ENCODE data around the gene SLF2.

The SLF2 gene

GRCh38 chr10:101000915-101001658, 88.3 kb downstream of the SLF2 start:
- no peak for DNase-seq

- no peak for DNase-seq
Measured at GRCh38 chr10:101001659-101002035, 88.9 kb downstream of the SLF2 start.

- DNase-seq = no peak
Measured at GRCh38 chr10:101002456-101002855, 89.7 kb downstream of the SLF2 start.

- no peak for DNase-seq
Measured at GRCh38 chr10:101003639-101004206, 91.0 kb downstream of the SLF2 start.

GRCh38 chr10:101005361-101005760, 92.6 kb downstream of the SLF2 start:
- no peak for DNase-seq

GRCh38 chr10:101005869-101006567, 93.3 kb downstream of the SLF2 start:
- DNase-seq = no peak

- DNase-seq = no peak
Measured at GRCh38 chr10:101006593-101007098, 93.9 kb downstream of the SLF2 start.

- DNase-seq = no peak
Measured at GRCh38 chr10:101007099-101007711, 94.4 kb downstream of the SLF2 start.

- DNase-seq = no peak
Measured at GRCh38 chr10:101007915-101008822, 95.4 kb downstream of the SLF2 start.

GRCh38 chr10:101008823-101009423, 96.2 kb downstream of the SLF2 start:
- DNase-seq = no peak

GRCh38 chr10:101010329-101010728, 97.6 kb downstream of the SLF2 start:
- no peak for DNase-seq

GRCh38 chr10:101011517-101012423, 99.0 kb downstream of the SLF2 start:
- no peak for DNase-seq

GRCh38 chr10:101012525-101013364, 100.0 kb downstream of the SLF2 start:
- DNase-seq = no peak

GRCh38 chr10:101013365-101013825, 100.6 kb downstream of the SLF2 start:
- no peak for DNase-seq

- peak; percentile 19 for DNase-seq
Measured at GRCh38 chr10:101014230-101014884, 101.6 kb downstream of the SLF2 start.

Measured in NCI-H1436 treated with DMSO at 0.1 percent for 48 hours (cell line).